ENCODE measurements around the gene TEX53. TPM values are rescaled to one million over a fixed set of nuclear protein-coding genes. Genes with fewer than 3 reads are reported as not detected.

The TEX53 gene
- total and polyA plus RNA-seq, 2 of the 8 experiments (the other 6 are each of a cell fraction or from before 2014, with no cell fraction given) = not detected

DNA sequence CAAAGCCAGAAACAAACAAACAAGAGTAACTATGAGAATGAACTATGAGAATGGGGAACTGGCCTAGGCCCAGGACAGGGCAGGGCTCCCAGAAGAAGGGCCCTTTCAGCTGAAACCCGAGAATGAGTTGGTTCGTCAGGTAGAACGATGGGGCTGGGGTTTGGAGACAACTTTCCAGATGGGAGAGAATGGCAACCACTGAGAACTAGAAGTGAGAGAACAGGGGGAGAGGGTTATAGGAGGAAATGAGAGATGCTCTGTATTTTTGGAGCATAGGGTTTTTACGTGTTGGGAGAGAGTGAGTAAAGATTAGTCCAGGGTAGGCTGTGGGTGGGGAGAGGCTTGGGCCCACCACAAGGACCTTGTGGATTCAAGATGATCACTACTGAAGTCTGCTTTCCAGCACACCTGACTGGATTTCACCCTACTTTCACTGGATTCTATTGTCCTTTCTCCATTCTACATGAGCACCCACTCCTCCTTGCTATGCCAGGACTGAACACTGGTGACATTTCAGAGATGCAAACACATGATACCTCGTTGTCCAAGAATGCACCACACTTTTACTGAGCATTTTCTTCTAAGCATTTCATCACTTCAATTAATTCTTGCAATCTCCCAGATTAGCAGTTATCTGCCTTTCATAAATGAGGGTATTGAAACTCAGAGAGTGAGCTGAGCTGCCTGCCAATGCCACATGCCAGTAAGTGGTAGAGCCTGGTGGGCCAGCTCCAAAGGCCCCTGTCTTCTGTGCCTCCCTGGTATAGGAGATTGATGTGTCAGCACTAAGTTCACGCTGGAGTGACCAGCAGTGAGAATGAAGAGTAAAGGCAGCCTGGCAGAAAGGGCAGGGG lies 49.7 kb downstream of the TEX53 start (continued):
- TF ChIP-seq TAF1 (IDR thresholded peaks at IDR 0.05; ENCODE audit: low read depth, low read length) = no peak
- no peak for TF ChIP-seq GABPA (IDR thresholded peaks at IDR 0.05; ENCODE audit: borderline replicate concordance, insufficient read depth, low read length)
- TF ChIP-seq E2F6 (IDR thresholded peaks at IDR 0.05) = no peak
- no peak for TF ChIP-seq TAF7 (optimal IDR thresholded peaks at IDR 0.05; ENCODE audit: borderline replicate concordance, low read depth, low read length)

All from H1 (cell line).